Adrenal gland (tissue), 12 donors: ENCODE data around the gene ANKRD6. TPM values are rescaled to one million over a fixed set of nuclear protein-coding genes. Genes with fewer than 3 reads are reported as not detected.

Experiments
- DNase-seq, 7 donors: peaks; one replicate each; pipeline ENCODE4 v3.0.0-alpha.2; 2019 to 2020
- H3K27ac ChIP-seq, 5 donors: fragments of 200-600 bp; sonication (generic) in 4 of 5; 1 replicate in 3 of 5; 2 replicates in 2 of 5; pipeline versions ENCODE4 v1.5.1 to v1.8.0; 2016 to 2020; ENCODE audit warnings: mild to moderate bottlenecking in 1 of 5
- H3K27me3 ChIP-seq: fragments of 200-600 bp; 2 replicates; pipeline ENCODE4 v1.8.0; 2021
- H3K36me3 ChIP-seq, 2 donors: fragments of 200-600 bp; replicated peaks in 1 of 2; 1 replicate in 1 of 2; 2 replicates in 1 of 2; pipeline versions ENCODE4 v1.5.1 to v1.8.0; 2018 to 2022
- H3K4me1 ChIP-seq, 2 donors: fragments of 200-600 bp; replicated peaks in 1 of 2; 1 replicate in 1 of 2; 2 replicates in 1 of 2; pipeline versions ENCODE4 v1.5.1 to v1.8.0; 2018 to 2021
- H3K4me3 ChIP-seq, 4 donors: fragments of 200-600 bp; sonication (generic) in 3 of 4; one replicate each; pipeline ENCODE4 v1.5.1; 2016 to 2018
- H3K9me3 ChIP-seq, 3 donors: fragments of 200-600 bp; sonication (generic) in 1 of 3; replicated peaks in 1 of 3; 1 replicate in 2 of 3; 2 replicates in 1 of 3; pipeline versions ENCODE4 v1.5.1 to v1.8.0; 2016 to 2021
- CTCF ChIP-seq, 6 experiments: fragments of 450-650 bp in 4 of 6; fragments of 200-600 bp in 2 of 6; sonication (generic) in 1 of 6; IDR thresholded peaks; 1 replicate in 5 of 6; 2 replicates in 1 of 6; pipeline versions ENCODE4 v1.5.1 to v1.8.0; 2016 to 2021; ENCODE audit warnings: antibody characterized with exemption in 6 of 6, mild to moderate bottlenecking in 2 of 6, moderate library complexity in 1 of 6
- POLR2A ChIP-seq, 2 donors: fragments of 450-650 bp; IDR thresholded peaks; one replicate each; pipeline ENCODE4 v1.6.1; 2017; ENCODE audit warnings: antibody characterized with exemption in 2 of 2, mild to moderate bottlenecking in 2 of 2, moderate library complexity in 1 of 2
- WGBS, 4 donors: extraction: QIAGEN DNeasy Blood & Tissue Kit in 2 of 4; methylation state at CpG; one replicate each; pipeline versions ENCODE4 v1.1.5 to v1.1.7; 2013 to 2017; 5-methylcytosine and 5-hydroxymethylcytosine counted together
- intact Hi-C, 2 donors: fragments of 100-400 bp; cut with DNase I; formaldehyde crosslinking; loops; one replicate each; pipeline versions ENCODE4 v1.14.1 to v1.15.0; 2022 to 2023
- polyA plus RNA-seq, 3 donors: library from polyadenylated mRNA; stranded (reverse); fragments of 200-250 nt in 2 of 3; fragments of 350-450 nt in 1 of 3; fragmentation: Illumina TruSeq in 1 of 3; extraction: RNeasy Lipid Tissue Mini Kit (QIAGEN cat#74804) in 1 of 3; gene quantifications; one replicate each; pipeline ENCODE4 v1.2.3, GENCODE V29; 2013 to 2014
- total RNA-seq, 9 donors: library from RNA; depleted of rRNA in 4 of 9; stranded (reverse); fragments of >200 nt in 4 of 9; fragments of 120-200 nt in 1 of 9; fragmentation: NEBNext Ultra II Directional in 1 of 9; extraction: Animal tissue kit (Norgen Biotek cat#: 25700) in 1 of 9; gene quantifications; one replicate each; pipeline versions ENCODE4 v1.1.0 to v1.2.4, GENCODE V29; 2013 to 2023
- donor health status: healthy with polysubstance abuse.
- donor health status: Bipolar disorder and iron deficiency.
- donor health status: DM: yes; HTN: yes; CAD: no.
- donor health status: DM: no; HTN: no; CAD: no.
- donor health status: DM: no; HTN: no; CAD: no.
- donor health status: DM: yes; HTN: yes; CAD: no.

Gene ANKRD6
- total and polyA plus RNA-seq, 12 donors: 2.8 to 16.6 (median 7.7) TPM

GRCh38 chr6:89522778-89523177 is 89.8 kb downstream of the ANKRD6 start:
- 75 to 90% (median 86%) methylated on average over 2 of the region's 2 CpGs for WGBS, 4 donors
- DNase-seq: no peak
- no peaks in the 10 kb centered on the region for H3K27me3 ChIP-seq
- H3K4me3 ChIP-seq: no peak overlapping the region
- intact Hi-C loops: no loop called here
- H3K36me3 ChIP-seq: no peaks in the 10 kb centered on the region
- TF ChIP-seq CTCF (IDR thresholded peaks at IDR 0.05): no peak
- TF ChIP-seq POLR2A (IDR thresholded peaks at IDR 0.05): no peak
- no peak overlapping the region for H3K27ac ChIP-seq
- no peaks in the 10 kb centered on the region for H3K9me3 ChIP-seq
- H3K4me1 ChIP-seq: no peaks in the 10 kb centered on the region

GRCh38 chr6:89525786-89526562 is 93.0 kb downstream of the ANKRD6 start:
- Histone ChIP-seq H3K36me3 (no peaks in the 10 kb centered on the region), H3K27ac (no peak overlapping the region), H3K4me3 (no peak overlapping the region), H3K9me3 (no peaks in the 10 kb centered on the region), H3K4me1 (no peaks in the 10 kb centered on the region), H3K27me3 (no peaks in the 10 kb centered on the region)
- TF ChIP-seq POLR2A (IDR thresholded peaks at IDR 0.05) (no peak), CTCF (IDR thresholded peaks at IDR 0.05) (no peak)
- WGBS, 4 donors: 70 to 89% (median 84%) methylated on average over 4 of the region's 4 CpGs
- DNase-seq: no peak
- intact Hi-C loops: no loop called here

GRCh38 chr6:89526563-89526869 is 93.6 kb downstream of the ANKRD6 start:
- H3K9me3 ChIP-seq: no peaks in the 10 kb centered on the region
- no peaks in the 10 kb centered on the region for H3K27me3 ChIP-seq
- no peak overlapping the region for H3K4me3 ChIP-seq
- H3K36me3 ChIP-seq: no peaks in the 10 kb centered on the region
- H3K4me1 ChIP-seq: no peaks in the 10 kb centered on the region
- no peak for DNase-seq
- no peak overlapping the region for H3K27ac ChIP-seq
- intact Hi-C loops: no loop called here
- 94 to 97% (median 96%) methylated on average over 2 of the region's 2 CpGs for WGBS, 4 donors
- TF ChIP-seq POLR2A (IDR thresholded peaks at IDR 0.05) (no peak), CTCF (IDR thresholded peaks at IDR 0.05) (no peak)

- H3K4me3 ChIP-seq: no peak overlapping the region
- no peaks in the 10 kb centered on the region for H3K36me3 ChIP-seq
- 89 to 100% (median 94%) methylated on average over 2 of the region's 2 CpGs for WGBS, 4 donors
- H3K9me3 ChIP-seq: no peaks in the 10 kb centered on the region
- no peak for DNase-seq
- no peak for TF ChIP-seq CTCF (IDR thresholded peaks at IDR 0.05)
- no peaks in the 10 kb centered on the region for H3K4me1 ChIP-seq
- no peak overlapping the region for H3K27ac ChIP-seq
- intact Hi-C loops: no loop called here
- H3K27me3 ChIP-seq: no peaks in the 10 kb centered on the region
These were observed 94.7 kb downstream of the ANKRD6 start for GRCh38 chr6:89527634-89528033.
